PC-3 (cell line): ENCODE results near the gene UBE2S. TPM values are rescaled to one million over a fixed set of nuclear protein-coding genes. Genes with fewer than 3 reads are reported as not detected.

Source experiments
- ATAC-seq: fragments of 200-7000 bp; cut with Tn5 transposase; 2 replicates; pipeline ENCODE4 v1.9.1; 2020; ENCODE audit warnings: mild to moderate bottlenecking, moderate library complexity
- BruUV-seq: library from RNA; stranded (reverse); fragments of 400-500 nt; replicated peaks from 2 replicates; lab custom pipeline; 2021; lab: Mats Ljungman, UMichigan
- CTCF ChIA-PET: fragments of 300-600 bp; sonication (Branson Sonifier 250); formaldehyde crosslinking; loops from one replicate; lab custom pipeline; 2022; ENCODE audit warnings: antibody characterized with exemption; lab: Charles Lee
- POLR2A ChIA-PET: fragments of 300-600 bp; sonication (Branson Sonifier 250); formaldehyde crosslinking; loops from one replicate; lab custom pipeline; 2022; ENCODE audit warnings: antibody characterized with exemption; ENCODE audit not compliant: unreplicated experiment; lab: Charles Lee
- DNase-seq: peaks from one replicate; pipeline ENCODE4 v3.0.0-alpha.2; 2015
- H2AFZ ChIP-seq: fragments of 300-600 bp; sonication (generic); 2 replicates; pipeline ENCODE4 v1.6.0; 2016; ENCODE audit warnings: antibody characterized with exemption, low read length
- H3F3A ChIP-seq: fragments of 300-600 bp; sonication (generic); one replicate; pipeline ENCODE4 v1.6.0; 2017; ENCODE audit warnings: antibody characterized with exemption, low read length, control low read depth, mild to moderate bottlenecking; ENCODE audit not compliant: unreplicated experiment
- H3K27ac ChIP-seq: fragments of 300-600 bp; sonication (generic); 2 replicates; pipeline ENCODE4 v1.5.1; 2016; ENCODE audit warnings: mild to moderate bottlenecking, low read length
- H3K27me3 ChIP-seq: fragments of 300-600 bp; sonication (generic); 2 replicates; pipeline ENCODE4 v1.6.1; 2016; ENCODE audit warnings: low read length, mixed read lengths
- H3K36me3 ChIP-seq: fragments of 300-600 bp; sonication (generic); 2 replicates; pipeline ENCODE4 v1.6.1; 2016; ENCODE audit warnings: low read depth, mixed run types, low read length, mixed read lengths
- H3K4me1 ChIP-seq: fragments of 300-600 bp; sonication (generic); 2 replicates; pipeline ENCODE4 v1.5.1; 2016; ENCODE audit warnings: low read length; ENCODE audit not compliant: insufficient read depth
- H3K4me2 ChIP-seq: fragments of 300-600 bp; sonication (generic); 2 replicates; pipeline ENCODE4 v1.6.0; 2016; ENCODE audit warnings: low read length
- H3K4me3 ChIP-seq: fragments of 300-600 bp; sonication (generic); 2 replicates; pipeline ENCODE4 v1.5.1; 2016; ENCODE audit warnings: mild to moderate bottlenecking, low read length, mixed read lengths
- H3K79me2 ChIP-seq: fragments of 300-600 bp; sonication (generic); 2 replicates; pipeline ENCODE4 v1.6.1; 2017; ENCODE audit warnings: low read length, mixed read lengths
- H3K9ac ChIP-seq: fragments of 300-600 bp; sonication (generic); 2 replicates; pipeline ENCODE4 v1.6.0; 2016; ENCODE audit warnings: mild to moderate bottlenecking, low read length
- H3K9me2 ChIP-seq: fragments of 300-600 bp; sonication (generic); replicated peaks from 2 replicates; pipeline ENCODE4 v1.6.1; 2016; ENCODE audit warnings: mixed run types, low read length, mixed read lengths
- H3K9me3 ChIP-seq: fragments of 300-600 bp; sonication (generic); 2 replicates; pipeline ENCODE4 v1.6.1; 2016; ENCODE audit warnings: low read length, mixed read lengths
- H4K20me1 ChIP-seq: fragments of 300-600 bp; sonication (generic); 2 replicates; pipeline ENCODE4 v1.6.1; 2016; ENCODE audit warnings: low read length, mixed read lengths
- CTCF ChIP-seq: fragments of 300-600 bp; sonication (generic); conservative IDR thresholded peaks from 2 replicates; pipeline ENCODE4 v1.5.1; 2017; ENCODE audit warnings: antibody characterized with exemption, low read depth, mild to moderate bottlenecking, low read length
- EZH2 ChIP-seq: fragments of 300-600 bp; sonication (generic); IDR thresholded peaks from one replicate; pipeline ENCODE4 v1.6.1; 2017; ENCODE audit warnings: antibody characterized with exemption, mild to moderate bottlenecking, low read length; ENCODE audit not compliant: unreplicated experiment
- EZH2phosphoT487 ChIP-seq: fragments of 300-600 bp; sonication (generic); IDR thresholded peaks from 2 replicates; pipeline ENCODE4 v1.6.1; 2018; ENCODE audit warnings: mild to moderate bottlenecking, antibody characterized with exemption, low read length, borderline replicate concordance
- intact Hi-C: fragments of 100-400 bp; cut with micrococcal nuclease; formaldehyde crosslinking; loops from 2 replicates; pipeline ENCODE4 v1.9.0; 2023
- total RNA-seq: library from RNA; depleted of rRNA; stranded (reverse); fragments of >200 nt; gene quantifications from 2 replicates; pipeline ENCODE4 v1.2.3, GENCODE V29; 2014

Gene UBE2S
- total RNA-seq, 1 experiment from 2014 or later, result 2,245 TPM

- Histone ChIP-seq H3K79me2 (peaks cover 11% of the 10 kb centered on the region), H3K36me3 (peaks cover 12% of the 10 kb centered on the region; the same call in 1 of the 2 replicates), H3K4me3 (no peak overlapping the region), H3K9ac (no peak overlapping the region), H3K4me1 (no peaks in the 10 kb centered on the region), H3K9me2 (no peaks in the 10 kb centered on the region), H3K27me3 (peaks cover 17% of the 10 kb centered on the region), H3K9me3 (no peaks in the 10 kb centered on the region), H3K4me2 (no peak overlapping the region), H3K27ac (no peak overlapping the region), H4K20me1 (no peaks in the 10 kb centered on the region), H3F3A (no peaks in the 10 kb centered on the region), H2AFZ (no peak overlapping the region)
- ChIA-PET CTCF (no interaction called here), POLR2A (no interaction called here)
- TF ChIP-seq CTCF (peak; percentile 88), EZH2 (no peak), EZH2phosphoT487 (no peak)
- DNase-seq (peak; percentile 68), ATAC-seq (peak; percentile 53)
- intact Hi-C loops, result no loop called here
- BruUV-seq, result no TSS peak
Observed at GRCh38 chr19:55454787-55455243, 47.2 kb upstream of the UBE2S start.

GRCh38 chr19:55453511-55454260 is 46.1 kb upstream of the UBE2S start:
- Histone ChIP-seq H3K36me3 (peaks cover 12% of the 10 kb centered on the region; the same call in 1 of the 2 replicates), H3F3A (no peaks in the 10 kb centered on the region), H3K4me3 (no peak overlapping the region), H3K27ac (no peak overlapping the region), H4K20me1 (no peaks in the 10 kb centered on the region), H3K9me2 (no peaks in the 10 kb centered on the region), H2AFZ (no peak overlapping the region), H3K9ac (no peak overlapping the region), H3K27me3 (peaks cover 17% of the 10 kb centered on the region), H3K9me3 (no peaks in the 10 kb centered on the region), H3K4me1 (no peaks in the 10 kb centered on the region), H3K4me2 (no peak overlapping the region), H3K79me2 (no peaks in the 10 kb centered on the region)
- ChIA-PET CTCF (interaction anchor here (0.5 kb wide), 1 partner anchor 54 kb away, joined by 3 read pairs; no protein-coding TSS in a partner anchor), POLR2A (no interaction called here)
- no peak for DNase-seq
- no peak for ATAC-seq
- no TSS peak for BruUV-seq
- TF ChIP-seq EZH2 (no peak), EZH2phosphoT487 (no peak)
- intact Hi-C loops, result no loop called here

GRCh38 chr19:55452749-55453346 is 45.3 kb upstream of the UBE2S start:
- BruUV-seq, result no TSS peak
- Histone ChIP-seq H3K4me1 (no peaks in the 10 kb centered on the region), H2AFZ (no peak overlapping the region), H3K79me2 (no peaks in the 10 kb centered on the region), H3F3A (no peaks in the 10 kb centered on the region), H3K36me3 (peaks cover 12% of the 10 kb centered on the region; the same call in 1 of the 2 replicates), H3K4me3 (no peak overlapping the region), H4K20me1 (no peaks in the 10 kb centered on the region), H3K9me3 (no peaks in the 10 kb centered on the region), H3K27ac (no peak overlapping the region), H3K9me2 (no peaks in the 10 kb centered on the region), H3K27me3 (peaks cover 17% of the 10 kb centered on the region), H3K9ac (no peak overlapping the region), H3K4me2 (no peak overlapping the region)
- CTCF ChIA-PET, result no interaction called here
- no peak for TF ChIP-seq CTCF
- no peak for TF ChIP-seq EZH2phosphoT487
- TF ChIP-seq EZH2, result no peak
- peak; percentile 39 for ATAC-seq
- DNase-seq, result peak; percentile 57
- intact Hi-C loops, result no loop called here
- POLR2A ChIA-PET, result no interaction called here
